Activated B cell treated with CpG ODN at 0.5 μM for 24 hours (primary cell): ENCODE results near the gene GPR34. TPM values are rescaled to one million over a fixed set of nuclear protein-coding genes. Genes with fewer than 3 reads are reported as not detected.

Experiments used
- ATAC-seq: fragments of 200-7000 bp; cut with Tn5 transposase; one replicate; pipeline ENCODE4 v1.10.0; 2021; ENCODE audit warnings: low read depth, mild to moderate bottlenecking, moderate library complexity
- CTCF ChIA-PET: fragments of 350-600 bp; sonication (Branson Sonifier 250); formaldehyde crosslinking; loops from one replicate; lab custom pipeline; 2021; ENCODE audit warnings: antibody characterized with exemption; lab: Charles Lee
- POLR2A ChIA-PET: fragments of 350-600 bp; sonication (Branson Sonifier 250); formaldehyde crosslinking; loops from one replicate; lab custom pipeline; 2021; ENCODE audit warnings: antibody characterized with exemption; lab: Charles Lee
- DNase-seq: peaks from one replicate; pipeline ENCODE4 v3.0.0; 2022
- H3K27ac Mint-ChIP-seq: one replicate; pipeline ENCODE4 v1.8.0; 2020; ENCODE audit warnings: mixed read lengths
- H3K27me3 Mint-ChIP-seq: one replicate; pipeline ENCODE4 v1.8.0; 2021; ENCODE audit warnings: mixed read lengths
- H3K36me3 Mint-ChIP-seq: one replicate; pipeline ENCODE4 v1.8.0; 2021; ENCODE audit warnings: low read depth, mixed read lengths
- H3K4me1 Mint-ChIP-seq: one replicate; pipeline ENCODE4 v1.8.0; 2021; ENCODE audit warnings: mixed read lengths
- H3K4me3 Mint-ChIP-seq: one replicate; pipeline ENCODE4 v1.8.0; 2020; ENCODE audit warnings: mild to moderate bottlenecking, mixed read lengths
- H3K9me3 Mint-ChIP-seq: one replicate; pipeline ENCODE4 v1.8.0; 2020; ENCODE audit warnings: mixed read lengths
- intact Hi-C: fragments of 100-400 bp; cut with micrococcal nuclease; formaldehyde crosslinking; loops from one replicate; pipeline ENCODE4 v1.15.1; 2024
- total RNA-seq: library from RNA; stranded (reverse); gene quantifications from 2 replicates; pipeline ENCODE4 v1.2.3, GENCODE V29; 2022
- TF ChIP-seq, protein P1 (sequence below): fragments of 200-600 bp; IDR thresholded peaks from one replicate; pipeline ENCODE4 v1.8.0; 2022; ENCODE audit warnings: antibody characterized with exemption, mild to moderate bottlenecking

The GPR34 gene
- total RNA-seq, 1 donor from 2014 or later, result 0.24 TPM

DNA sequence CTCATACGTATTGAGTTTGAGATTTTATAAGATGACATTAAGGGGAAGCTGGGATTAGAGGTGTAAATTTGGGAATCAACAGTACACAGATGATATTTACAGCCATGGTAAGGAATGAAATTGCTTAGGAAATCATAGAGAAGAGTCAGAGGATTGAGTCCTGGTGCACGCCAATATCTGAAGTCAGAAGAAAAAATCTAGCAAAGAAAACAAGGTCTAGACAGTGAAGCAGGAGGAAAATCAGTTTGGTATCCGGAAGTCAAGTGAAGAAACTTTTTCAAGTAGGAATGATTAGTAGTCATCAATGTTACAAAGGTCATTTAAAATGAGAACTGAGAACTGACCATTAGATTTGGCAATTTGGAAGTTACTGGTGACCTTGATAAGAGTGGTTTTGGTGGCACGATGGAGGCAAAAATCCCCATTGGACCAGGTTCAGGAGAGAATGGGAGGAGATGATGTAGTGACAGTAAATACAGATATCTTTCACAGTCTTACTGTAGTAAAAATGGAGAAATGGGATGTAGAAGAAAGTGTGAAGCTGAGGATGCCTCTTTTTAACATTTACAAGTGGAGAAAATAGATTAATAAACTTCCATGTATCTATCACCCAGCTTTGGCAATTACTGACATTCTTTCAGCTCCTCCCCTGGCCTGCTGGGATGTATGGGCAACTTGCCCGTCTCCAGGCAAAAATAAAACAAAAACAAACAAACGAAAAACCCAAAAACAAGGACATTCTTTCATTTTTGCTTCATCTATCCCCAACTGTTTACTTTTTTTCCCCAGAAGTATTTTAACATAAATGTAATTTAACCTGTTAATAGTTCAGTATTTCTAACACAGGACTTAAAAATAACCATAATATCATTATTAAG is 11.4 kb upstream of the GPR34 start:
- H3K27ac Mint-ChIP-seq, result no peak overlapping the region
- peaks cover 7% of the 10 kb centered on the region for H3K36me3 Mint-ChIP-seq
- H3K4me1 Mint-ChIP-seq, result peaks cover 6% of the 10 kb centered on the region
- POLR2A ChIA-PET, result no interaction called here
- ATAC-seq (no peak), DNase-seq (no peak)
- H3K9me3 Mint-ChIP-seq, result no peaks in the 10 kb centered on the region
- CTCF ChIA-PET, result no interaction called here
- TF ChIP-seq, protein P1, sequence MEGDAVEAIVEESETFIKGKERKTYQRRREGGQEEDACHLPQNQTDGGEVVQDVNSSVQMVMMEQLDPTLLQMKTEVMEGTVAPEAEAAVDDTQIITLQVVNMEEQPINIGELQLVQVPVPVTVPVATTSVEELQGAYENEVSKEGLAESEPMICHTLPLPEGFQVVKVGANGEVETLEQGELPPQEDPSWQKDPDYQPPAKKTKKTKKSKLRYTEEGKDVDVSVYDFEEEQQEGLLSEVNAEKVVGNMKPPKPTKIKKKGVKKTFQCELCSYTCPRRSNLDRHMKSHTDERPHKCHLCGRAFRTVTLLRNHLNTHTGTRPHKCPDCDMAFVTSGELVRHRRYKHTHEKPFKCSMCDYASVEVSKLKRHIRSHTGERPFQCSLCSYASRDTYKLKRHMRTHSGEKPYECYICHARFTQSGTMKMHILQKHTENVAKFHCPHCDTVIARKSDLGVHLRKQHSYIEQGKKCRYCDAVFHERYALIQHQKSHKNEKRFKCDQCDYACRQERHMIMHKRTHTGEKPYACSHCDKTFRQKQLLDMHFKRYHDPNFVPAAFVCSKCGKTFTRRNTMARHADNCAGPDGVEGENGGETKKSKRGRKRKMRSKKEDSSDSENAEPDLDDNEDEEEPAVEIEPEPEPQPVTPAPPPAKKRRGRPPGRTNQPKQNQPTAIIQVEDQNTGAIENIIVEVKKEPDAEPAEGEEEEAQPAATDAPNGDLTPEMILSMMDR, result no peak
- intact Hi-C loops, result no loop called here
- H3K27me3 Mint-ChIP-seq, result no peaks in the 10 kb centered on the region
- H3K4me3 Mint-ChIP-seq, result no peak overlapping the region

DNA sequence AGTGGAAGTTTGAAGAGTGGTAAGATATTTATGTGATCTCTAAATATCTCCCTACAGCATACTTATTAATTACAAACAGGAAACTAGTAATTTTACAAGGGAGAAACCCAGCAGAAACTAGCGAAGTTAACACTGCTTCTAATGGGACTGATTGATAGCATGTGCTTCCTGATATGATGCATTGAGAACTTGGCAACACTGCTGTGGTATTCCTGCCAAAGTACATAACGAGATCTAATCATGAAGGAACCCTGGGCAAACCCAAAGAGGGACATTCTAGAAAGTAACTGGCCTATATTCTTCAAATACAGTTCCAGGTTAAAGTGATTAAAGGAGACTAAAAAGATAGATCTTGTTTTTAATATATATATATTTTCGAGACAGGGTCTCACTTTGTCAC is 4.6 kb upstream of the GPR34 start:
- H3K36me3 Mint-ChIP-seq, result peaks cover 2% of the 10 kb centered on the region
- no peak for DNase-seq
- TF ChIP-seq, protein P1, result no peak
- H3K4me3 Mint-ChIP-seq, result no peak overlapping the region
- H3K27me3 Mint-ChIP-seq, result no peaks in the 10 kb centered on the region
- ChIA-PET POLR2A (no interaction called here), CTCF (no interaction called here)
- no peak overlapping the region for H3K27ac Mint-ChIP-seq
- ATAC-seq, result no peak
- H3K4me1 Mint-ChIP-seq, result peaks cover 29% of the 10 kb centered on the region
- H3K9me3 Mint-ChIP-seq, result no peaks in the 10 kb centered on the region
- intact Hi-C loops, result no loop called here

DNA sequence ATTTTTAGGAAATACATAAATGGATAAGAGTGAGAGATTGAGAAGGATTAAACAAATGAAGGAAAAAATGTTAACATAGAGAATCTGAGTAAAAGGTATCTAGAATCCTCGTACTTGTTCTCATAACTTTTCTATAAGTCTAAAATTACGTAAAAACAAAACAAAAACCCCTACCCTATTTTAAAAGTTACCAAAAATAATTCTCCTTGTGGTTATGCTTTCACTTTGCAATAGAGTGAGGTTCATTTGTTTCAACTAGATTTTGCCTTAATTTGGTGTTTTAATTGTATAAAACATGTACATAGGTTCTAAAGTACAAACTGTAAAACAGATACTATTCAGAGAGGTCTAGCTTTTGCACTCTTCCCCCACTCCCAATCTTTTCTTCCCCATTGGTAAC is 3.8 kb upstream of the GPR34 start:
- no peak for ATAC-seq
- H3K4me1 Mint-ChIP-seq, result peaks cover 29% of the 10 kb centered on the region
- H3K4me3 Mint-ChIP-seq, result no peak overlapping the region
- CTCF ChIA-PET, result no interaction called here
- no peaks in the 10 kb centered on the region for H3K9me3 Mint-ChIP-seq
- POLR2A ChIA-PET, result no interaction called here
- H3K36me3 Mint-ChIP-seq, result peaks cover 2% of the 10 kb centered on the region
- no peaks in the 10 kb centered on the region for H3K27me3 Mint-ChIP-seq
- DNase-seq, result no peak
- TF ChIP-seq, protein P1, result no peak
- H3K27ac Mint-ChIP-seq, result no peak overlapping the region
- intact Hi-C loops, result loop anchor here (5.0 kb wide), 1 partner anchor 47 kb away; no protein-coding TSS in a partner anchor

DNA sequence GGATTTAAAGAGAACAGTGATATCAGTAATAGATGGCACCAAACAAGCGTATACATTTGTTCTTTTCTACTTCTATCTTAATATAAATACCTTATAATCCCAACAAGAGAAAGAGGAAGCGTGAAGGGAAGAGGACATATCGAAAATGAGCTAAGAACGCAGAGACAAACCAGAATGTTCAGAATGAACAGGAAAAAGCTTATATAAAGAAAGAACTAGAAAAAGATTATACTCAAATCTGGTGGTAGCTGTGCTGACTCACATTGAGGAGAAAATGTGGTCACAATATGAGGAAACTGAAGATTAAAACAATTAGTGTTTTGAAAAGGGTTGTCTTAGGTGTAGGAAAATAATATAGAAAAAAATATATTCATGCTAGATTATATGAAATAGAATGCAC is 2.0 kb upstream of the GPR34 start:
- Mint-ChIP-seq H3K27me3 (no peaks in the 10 kb centered on the region), H3K27ac (peak overlapping the region; percentile 59), H3K36me3 (no peaks in the 10 kb centered on the region), H3K4me1 (peaks cover 35% of the 10 kb centered on the region), H3K9me3 (no peaks in the 10 kb centered on the region), H3K4me3 (no peak overlapping the region)
- TF ChIP-seq, protein P1, result no peak
- ATAC-seq (no peak), DNase-seq (no peak)
- ChIA-PET POLR2A (no interaction called here), CTCF (no interaction called here)
- intact Hi-C loops, result loop anchor here (5.0 kb wide), 1 partner anchor 46 kb away; no protein-coding TSS in a partner anchor

DNA sequence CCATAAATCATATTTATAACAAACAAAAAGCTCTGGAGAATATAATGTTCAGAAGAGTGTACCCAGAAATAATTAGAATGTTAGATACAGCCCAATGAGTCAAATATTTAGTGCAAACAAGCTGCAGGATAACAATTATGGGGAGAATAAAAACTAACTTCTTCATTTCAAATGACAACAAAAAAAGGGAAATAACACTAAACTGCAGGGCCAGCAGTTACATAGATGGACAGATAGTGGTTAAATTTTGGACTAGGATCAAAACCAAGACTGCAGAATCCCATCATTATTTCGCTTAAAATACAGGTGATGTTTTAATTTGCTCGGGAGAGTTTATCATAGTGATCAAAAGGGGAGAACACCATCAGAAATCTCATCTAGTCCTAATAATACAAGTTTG is 617 bp upstream of the GPR34 start:
- ATAC-seq (no peak), DNase-seq (no peak)
- Mint-ChIP-seq H3K4me3 (no peak overlapping the region), H3K4me1 (peaks cover 48% of the 10 kb centered on the region), H3K27ac (no peak overlapping the region), H3K36me3 (no peaks in the 10 kb centered on the region), H3K27me3 (no peaks in the 10 kb centered on the region), H3K9me3 (no peaks in the 10 kb centered on the region)
- intact Hi-C loops, result loop anchor here (2.0 to 5.0 kb wide), 2 partner anchors 17 to 44 kb away; no protein-coding TSS in a partner anchor
- TF ChIP-seq, protein P1, result no peak
- ChIA-PET CTCF (no interaction called here), POLR2A (interaction anchor here (0.8 to 1.8 kb wide), 2 partner anchors 16 to 18 kb away, joined by 4 read pairs; no protein-coding TSS in a partner anchor)
